HUDEP-2 (cell line): ENCODE data around the gene VSX1.

Source experiments
- DNase-seq, 76 experiments: peaks; one replicate each; lab custom pipeline; 2025; ENCODE audit not compliant: unreplicated experiment in 76 of 76; lab: John Stamatoyannopoulos, UW

Gene VSX1

DNA sequence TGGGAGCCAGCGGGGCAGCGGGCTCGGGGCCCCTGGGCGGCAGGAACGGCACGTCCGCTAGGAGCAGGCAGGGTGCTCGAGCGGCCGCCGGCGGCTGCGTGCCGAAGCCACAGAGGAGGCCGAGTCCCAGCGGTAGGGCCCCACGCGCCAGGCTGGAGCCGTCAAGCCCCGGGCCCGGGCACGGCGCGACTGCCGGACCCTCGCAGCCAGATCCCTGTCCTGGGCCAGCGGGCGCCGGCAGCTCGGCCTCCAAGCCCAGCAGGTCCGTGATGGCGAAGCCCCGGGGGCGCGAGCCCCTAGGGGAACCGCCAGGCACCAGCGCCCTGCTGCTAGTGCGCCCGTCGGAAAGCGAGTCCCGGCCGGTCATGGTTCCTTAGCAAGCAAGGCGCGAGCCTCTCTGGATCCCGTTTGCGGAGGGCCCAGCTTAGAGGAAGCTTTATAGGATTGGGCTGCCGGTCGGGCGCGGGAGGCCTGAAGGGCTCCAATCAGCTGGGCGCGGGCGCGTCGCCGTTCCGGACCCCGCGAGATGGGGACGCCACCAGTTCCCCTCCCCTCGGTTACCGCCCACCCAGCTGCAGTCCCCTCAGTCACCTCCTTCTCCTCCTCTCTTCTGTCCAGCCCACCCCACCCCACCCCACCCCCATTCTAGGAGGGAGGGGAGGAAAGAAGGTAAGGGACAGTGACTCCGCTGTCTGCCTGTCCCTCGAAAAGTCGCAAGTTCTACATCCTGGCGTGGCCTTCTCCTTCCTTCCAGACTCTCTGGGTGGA lies at the start of gene VSX1:
VSX1 (minus strand) TSS at position 412 of the 768 bp plus-strand sequence; CDS start at position 367, 45 bp downstream.
- no peak for DNase-seq

DNA sequence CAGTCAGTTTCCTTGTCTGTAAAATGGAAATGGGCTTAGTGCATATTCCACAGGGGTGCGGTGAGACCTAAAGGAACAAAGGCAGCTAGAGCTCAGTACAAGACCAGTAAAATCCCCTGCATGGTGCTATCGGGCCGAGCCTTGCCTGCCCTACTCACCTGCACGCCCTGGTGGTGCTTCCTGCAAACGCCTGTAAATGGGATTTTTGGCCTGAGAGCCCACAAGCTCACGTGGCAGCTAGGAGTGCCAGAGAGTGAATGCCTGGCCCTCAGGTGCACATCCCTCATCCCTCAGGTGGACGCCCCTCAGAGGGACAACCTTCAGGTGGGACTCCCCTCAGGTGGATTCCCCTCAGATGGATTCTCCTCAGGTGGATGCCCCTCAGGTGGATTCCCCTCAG lies 48.0 kb upstream of the VSX1 start:
- DNase-seq, result no peak

DNA sequence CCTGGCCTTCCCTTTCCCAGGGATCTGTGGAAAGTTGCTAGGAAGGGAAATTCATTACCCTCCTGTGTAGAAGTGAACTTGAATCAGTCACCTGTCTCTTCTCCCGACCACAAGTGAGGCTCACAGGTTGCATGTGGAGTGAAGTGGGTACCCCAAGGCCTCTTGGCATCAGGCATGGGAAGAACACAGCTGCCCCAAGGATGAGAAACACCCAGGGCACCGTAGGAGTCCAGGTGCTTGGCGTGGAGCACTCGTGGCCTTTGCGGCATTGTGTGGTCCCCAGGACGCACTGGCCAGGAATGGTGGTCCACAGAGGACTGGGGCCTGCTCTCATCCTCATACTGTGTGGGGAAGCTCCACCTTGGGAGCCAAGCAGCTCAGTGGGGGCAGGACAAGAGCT lies 47.5 kb upstream of the VSX1 start:
- no peak for DNase-seq

DNA sequence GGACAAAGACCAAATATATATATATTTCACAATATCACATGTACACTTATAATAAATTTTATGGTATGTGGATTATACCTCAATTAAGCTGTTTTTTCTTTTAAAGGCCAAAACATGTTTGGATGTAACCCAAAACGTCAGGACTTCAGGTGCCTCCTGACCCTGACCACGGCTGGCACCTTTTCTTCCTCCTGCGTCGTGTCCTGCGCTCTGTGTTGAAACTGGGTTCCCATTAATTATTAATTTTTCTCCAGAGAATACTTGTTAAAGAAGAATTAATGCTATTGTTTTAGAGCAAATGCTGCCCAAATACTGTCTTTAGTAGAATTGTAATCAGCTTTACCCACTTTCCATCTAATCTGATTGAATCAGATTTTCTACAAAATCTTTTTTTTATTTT lies 46.7 kb upstream of the VSX1 start:
- DNase-seq, result no peak

DNA sequence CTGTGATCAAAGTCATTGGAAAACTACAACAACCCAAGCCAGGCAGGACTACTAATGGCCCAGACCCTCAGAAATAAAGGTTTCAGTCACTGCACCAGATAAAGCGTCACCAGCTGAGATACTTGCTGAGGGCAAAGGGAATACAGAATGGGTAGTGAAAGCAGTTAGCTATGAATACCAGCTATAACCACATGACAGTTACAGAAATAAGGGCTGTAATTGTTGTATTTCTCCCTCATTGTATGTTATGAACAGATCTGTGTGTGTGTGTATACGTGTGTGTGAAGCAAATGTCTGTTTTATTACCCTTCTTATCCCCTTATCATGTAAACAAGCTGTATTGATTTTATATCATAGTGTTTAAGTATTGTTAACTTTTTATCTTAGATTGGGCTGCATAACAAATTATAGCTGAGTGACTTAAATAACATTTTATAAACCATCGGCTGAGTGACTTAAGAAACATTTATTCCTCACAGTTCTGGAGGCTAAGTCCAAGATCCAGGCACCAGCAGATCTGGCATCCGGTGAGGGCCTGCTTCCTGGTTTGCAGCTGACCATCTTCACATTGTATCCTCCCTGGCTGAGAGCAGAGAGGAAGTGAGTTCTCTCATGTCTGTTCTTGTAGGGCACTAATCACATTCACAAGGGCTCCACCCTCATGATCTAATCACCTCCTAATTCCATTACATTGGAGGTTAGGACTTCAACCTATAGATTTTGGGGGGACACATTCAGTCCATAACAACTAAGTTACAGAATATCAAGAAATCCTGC lies 46.0 kb upstream of the VSX1 start:
- DNase-seq, result no peak

DNA sequence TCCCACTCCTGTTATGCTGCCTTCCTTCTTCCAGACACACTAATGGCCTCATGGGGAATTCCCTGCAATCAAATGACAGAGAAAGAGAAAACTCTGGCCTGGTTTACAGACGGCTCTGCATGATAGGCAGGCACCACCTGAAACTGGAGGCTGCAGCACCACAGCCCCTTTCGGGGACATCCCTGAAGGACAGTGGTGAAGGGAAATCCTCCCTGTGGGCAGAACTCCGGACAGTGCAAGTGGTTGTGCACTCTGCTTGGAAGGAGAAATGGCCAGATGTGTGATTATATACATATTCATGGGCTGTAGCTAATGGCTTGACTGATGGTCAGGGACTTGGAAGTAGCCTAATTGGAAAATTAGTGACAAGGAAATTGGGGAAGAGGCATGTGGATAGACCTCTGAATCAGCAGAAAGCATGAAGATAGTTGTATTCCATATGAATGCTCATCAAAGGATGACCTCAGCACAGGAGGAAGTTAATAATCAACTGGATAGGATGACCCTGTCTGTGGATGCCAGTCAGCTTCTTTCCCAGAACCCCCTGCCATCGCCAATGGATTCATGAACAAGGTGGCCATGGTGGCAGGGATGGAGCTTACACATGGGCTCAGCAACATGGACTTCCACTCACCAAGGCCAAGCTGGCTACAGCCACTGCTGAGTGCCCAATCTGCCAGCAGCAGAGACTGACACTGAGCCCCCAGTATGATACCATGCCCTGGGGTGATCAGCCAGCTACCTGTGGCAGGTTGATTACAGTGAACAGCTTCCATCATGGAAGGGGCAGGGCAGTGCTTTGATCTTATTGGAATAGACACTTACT lies 44.5 kb upstream of the VSX1 start:
- DNase-seq, result no peak

DNA sequence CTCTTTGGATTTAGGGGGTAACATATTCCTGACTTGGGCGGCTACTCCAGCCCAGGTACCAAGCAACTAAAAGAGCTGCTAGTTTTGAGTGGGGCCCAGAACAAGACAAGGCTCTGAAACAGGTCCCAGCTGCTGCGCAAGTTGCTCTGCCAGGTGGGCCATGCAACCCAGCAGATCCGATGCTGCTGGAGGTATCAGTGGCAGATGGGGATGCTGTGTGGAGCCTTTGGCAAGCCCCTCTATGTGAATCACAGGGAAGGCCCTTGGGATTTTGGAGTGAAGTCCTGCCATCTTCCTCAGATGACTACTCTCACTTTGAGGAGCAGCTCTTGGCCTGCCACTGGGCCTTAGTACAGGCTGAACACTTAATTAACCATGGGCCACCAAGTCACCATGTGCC lies 43.7 kb upstream of the VSX1 start:
- no peak for DNase-seq

DNA sequence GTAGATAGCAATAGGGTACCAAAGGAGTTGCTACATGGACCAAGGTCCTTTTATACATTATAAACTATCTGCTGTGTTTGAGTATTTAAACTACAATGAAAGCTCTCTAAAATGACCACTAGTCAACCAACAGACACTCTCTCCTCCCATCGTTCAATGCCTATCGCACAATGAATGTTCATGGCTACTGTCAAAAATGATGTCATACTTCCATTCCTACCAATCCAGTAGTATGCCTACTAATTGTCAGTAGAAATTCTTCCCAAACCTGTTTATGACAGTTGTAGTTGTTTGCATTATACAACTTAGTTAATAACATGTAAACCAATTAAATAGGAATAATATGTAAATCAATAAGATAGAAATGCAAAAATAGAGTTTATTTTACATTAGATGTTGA lies 39.0 kb upstream of the VSX1 start:
- no peak for DNase-seq

DNA sequence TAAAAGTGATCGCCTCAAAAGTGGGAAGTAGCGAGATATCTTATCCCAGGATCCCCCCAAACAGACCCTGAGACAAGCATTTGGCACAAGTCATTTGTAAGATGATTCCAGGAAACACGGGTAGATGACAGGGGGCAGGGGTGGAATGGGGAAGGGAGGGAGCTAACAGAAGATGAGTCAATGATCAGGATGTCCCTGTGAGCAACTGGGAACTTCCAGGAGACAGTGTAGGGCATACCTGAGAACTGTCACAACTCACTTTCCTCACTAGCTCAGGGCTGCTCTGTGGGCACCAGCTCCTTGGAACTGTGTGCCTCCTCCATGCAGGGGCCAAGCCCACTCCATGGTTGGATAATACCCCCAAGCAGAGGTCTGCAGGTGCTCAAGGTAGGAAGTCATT lies 38.5 kb upstream of the VSX1 start:
- DNase-seq, result no peak

DNA sequence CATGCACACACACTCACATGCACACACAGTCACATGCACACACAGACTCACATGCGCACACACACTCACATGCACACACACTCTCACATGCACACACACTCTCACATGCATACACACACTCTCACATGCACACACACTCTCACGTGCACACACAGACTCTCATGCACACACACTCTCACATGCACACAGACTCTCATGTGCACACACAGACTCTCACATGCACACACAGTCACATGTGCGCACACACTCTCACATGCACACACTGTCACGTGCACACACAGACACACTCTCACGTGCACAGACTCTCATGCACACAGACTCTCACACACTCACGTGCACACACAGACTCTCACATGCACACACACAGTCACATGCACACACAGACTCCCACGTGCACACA lies 36.6 kb upstream of the VSX1 start:
- no peak for DNase-seq

DNA sequence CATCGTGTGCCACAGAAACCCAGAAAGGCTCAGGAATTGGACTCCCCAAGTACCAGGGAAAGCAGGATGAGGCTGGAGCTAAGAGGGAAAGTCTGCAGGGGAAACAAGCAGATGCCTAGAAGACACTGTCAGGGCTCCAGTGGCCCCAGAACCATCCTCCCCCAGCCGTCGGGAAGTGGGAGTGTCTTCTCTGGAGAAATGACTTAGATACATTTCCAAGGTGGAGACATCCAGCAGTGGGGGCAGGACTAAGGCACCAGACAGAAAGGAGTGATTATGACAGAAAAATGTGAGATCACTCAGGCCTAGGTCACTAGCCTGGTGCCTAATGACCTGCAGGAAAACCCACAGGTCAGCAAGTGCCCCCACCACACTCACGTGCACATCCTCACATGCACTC lies 36.0 kb upstream of the VSX1 start:
- no peak for DNase-seq

DNA sequence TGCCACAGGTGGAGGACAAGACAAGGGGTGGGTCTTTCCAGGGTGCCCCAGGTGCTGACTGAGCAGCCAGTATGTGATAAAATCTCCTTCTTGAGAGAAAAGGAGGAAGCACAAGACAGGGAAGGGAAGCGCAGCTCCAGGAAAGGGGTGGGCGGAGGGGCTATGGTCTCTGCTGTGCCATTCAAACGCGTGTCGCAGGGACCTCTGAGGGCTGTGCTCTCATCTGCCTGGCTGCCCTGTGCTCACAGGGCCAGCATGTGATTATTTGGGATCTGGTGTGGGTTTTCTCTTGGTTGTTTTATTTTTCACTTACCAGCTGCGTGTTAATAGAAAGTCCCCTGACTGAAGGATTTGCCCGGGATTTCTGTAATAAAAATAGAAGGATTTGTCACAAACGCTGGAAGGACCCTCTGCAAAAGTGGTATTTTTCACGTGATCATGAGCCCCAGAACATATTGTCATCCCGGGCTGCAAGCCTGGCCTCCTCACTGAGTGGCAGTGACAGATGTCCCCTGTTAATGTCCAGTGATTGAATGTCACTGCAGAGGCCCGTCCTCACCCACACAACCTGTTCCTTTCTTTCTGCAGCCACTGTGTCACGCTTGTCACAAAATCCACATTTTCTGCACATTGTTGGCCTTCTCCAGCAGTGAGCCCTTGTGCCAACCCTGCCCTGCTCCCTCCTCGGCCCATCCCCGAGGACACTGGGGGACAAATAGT lies 35.0 kb upstream of the VSX1 start:
- no peak for DNase-seq

DNA sequence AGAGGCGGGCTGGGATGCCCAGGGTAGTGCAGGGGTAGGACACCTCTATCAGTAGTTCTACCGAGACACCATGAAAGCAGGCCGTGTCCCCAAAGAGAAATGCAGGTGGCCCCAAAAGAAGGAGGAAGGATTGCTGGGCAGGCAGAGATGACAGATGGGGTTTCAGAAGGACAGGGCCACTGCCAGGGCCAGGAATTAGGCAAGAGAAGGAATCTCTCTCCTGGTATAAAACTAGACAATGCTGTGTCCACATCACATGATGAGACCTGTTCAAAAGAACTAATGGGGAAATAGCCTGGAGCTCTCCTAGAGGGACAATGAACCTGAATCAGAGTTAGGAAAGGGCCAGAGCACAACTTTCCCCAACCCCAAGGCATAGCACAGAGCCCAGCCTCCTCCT lies 21.6 kb upstream of the VSX1 start:
- no peak for DNase-seq

DNA sequence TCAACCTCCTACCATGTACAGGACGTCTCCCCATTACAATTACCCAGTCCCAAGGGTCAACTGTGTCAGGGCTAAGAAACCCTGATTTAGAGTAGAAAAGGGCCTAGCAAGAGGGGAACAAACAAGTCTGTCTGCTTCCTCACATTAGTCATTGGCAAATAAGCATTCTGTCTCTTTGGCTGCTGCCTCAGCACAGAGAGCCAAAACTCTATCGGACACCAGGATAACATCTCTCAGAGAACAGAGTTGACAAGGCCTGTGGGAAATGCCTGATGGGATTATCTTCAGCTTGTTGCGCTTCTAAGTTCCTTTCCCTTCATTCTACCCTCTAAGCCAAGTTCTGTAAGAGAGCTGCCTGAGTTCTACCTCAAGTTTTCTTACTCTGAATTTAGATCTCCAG lies 19.0 kb upstream of the VSX1 start:
- no peak for DNase-seq

DNA sequence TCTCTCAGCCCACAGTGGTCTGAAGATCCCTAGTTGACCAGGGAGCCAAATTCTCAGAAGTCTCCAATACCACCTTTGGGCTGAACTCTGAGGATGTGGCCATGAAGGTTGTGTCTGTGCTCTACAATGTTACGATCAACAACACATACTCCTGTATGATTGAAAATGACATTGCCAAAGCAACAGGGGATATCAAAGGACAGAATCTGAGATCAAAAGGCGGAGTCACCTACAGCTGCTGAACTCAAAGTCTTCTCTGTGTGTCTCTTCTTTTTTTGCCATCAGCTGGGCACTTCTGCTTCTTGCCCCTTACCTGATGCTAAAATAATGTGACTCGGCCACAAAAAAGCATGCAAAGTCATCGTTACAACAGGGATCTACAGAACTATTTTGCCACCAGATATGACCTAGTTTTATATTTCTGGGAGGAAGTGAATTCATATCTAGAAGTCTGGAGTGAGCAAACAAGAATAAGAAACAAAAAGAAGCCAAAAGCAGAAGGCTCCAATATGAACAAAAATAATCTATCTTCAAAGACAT lies 17.7 kb upstream of the VSX1 start:
- no peak for DNase-seq

DNA sequence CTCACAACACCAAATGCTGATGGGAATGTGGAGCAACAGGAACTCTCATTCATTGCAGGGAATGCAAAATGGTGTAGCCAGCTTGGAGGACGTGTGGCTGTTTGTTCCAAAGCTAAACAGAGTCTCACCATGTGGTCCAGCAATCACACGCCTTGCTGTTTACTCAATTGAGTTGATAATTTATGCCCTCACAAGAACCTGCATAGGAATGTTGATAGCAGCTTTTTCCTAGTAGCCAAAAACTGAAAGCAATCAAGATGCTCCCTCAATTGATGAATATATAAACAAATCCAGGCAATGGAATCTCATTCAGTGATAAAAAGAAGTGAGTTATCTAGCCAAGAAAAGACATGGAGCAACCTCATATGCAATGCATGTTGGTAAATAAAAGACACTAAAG lies 15.6 kb upstream of the VSX1 start:
- no peak for DNase-seq

DNA sequence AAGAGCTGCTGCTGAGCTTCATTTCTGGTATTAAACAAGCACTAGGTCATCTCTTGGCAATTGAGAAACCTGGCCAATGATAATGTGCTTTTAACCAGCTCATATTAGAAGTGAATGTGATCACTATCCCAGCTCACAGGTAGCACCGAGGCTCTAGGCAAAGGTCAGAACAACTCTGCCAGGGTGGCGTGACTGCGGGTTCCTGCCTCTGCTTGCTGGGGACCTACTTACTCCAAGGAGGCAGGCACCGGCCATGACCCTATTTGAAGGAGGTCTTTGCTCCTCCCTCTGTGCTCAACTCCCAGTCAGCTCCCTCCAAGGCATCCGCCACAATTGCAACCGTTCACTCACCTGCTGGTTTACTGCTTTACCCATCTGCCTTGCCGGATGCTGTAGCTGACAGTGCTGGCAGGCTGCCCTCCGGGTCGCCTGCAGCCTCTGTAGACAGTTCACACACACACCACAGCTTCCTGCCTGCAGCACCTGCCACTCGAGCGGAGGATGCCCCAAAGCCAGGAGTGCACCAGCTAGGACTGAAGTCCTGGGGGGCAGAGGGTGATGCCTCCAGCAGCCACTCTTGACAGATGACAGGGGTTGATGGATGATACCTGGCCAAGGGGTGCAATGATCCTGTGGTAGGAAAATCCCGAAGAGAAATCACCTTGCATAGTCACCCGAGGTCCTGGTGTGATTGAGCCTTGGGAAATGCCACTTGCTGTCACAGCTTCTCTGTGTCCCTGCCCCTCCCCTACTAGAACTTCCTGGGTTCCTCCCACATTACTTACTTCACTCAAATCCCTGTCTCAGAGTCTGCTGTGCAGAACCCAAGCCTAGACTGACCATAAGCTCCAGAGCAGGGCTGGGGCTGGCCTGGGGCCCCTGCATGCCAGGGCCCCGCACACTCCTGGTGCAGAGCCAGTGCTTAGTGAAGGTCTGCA lies 8.8 kb upstream of the VSX1 start:
- no peak for DNase-seq

DNA sequence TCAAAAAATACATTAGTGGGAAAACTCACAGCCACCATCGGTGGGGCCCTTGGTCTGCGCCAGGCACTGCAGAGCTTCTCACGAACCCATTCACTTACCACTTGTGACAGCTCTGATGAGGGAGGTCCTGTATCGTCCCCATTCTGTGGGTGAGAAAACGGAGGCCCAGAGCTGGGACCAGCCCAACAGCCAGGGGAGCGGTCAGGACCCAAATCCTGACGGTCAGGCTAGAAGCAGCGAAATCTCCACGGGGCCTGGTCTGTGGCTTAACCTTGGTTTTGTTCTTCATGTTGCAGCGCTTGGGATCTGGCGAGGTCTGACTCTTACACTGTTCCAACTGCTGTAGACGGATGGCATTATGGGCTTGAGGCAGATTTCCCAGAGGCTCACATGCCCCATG lies 7.7 kb upstream of the VSX1 start:
- no peak for DNase-seq

DNA sequence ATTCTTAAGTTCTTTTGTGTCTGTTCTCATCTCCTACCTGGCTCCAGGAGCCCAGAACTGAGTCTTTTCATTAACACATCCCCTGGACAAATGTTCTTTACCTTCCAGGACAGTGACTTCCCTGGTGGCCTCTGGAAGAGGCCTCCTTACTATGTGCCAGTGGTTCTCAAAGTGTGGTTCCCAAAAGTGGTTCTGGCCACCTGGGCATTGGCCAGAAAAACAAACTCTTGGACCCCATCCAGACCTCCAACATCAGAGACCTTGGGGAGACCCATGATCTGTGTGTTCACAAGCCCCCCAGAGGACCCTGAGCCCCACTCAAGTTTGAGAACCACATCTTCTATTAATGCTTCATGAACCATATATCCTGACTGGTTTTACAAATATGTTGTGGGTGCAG lies 7.2 kb upstream of the VSX1 start:
- no peak for DNase-seq
